ENCODE measurements around the gene GPR15. TPM values are rescaled to one million over a fixed set of nuclear protein-coding genes. Genes with fewer than 3 reads are reported as not detected.

Gene GPR15
- polyA plus RNA-seq, 1 donor from 2014 or later, result not detected

GRCh38 chr3:98514948-98515347 is 16.8 kb upstream of the GPR15 start:
- H3K27me3 ChIP-seq (ENCODE audit: insufficient read depth, low read depth, low read length), result no peaks in the 10 kb centered on the region
- no peaks in the 10 kb centered on the region for H3K9me2 ChIP-seq (ENCODE audit: insufficient read depth, low read length)
- no peak overlapping the region for H2AFZ ChIP-seq (ENCODE audit: low read depth, low read length)
- no peak overlapping the region for H3K4me3 ChIP-seq (ENCODE audit: low read length)
- no peak overlapping the region for H3K4me2 ChIP-seq (ENCODE audit: low read length)
- no peaks in the 10 kb centered on the region for H3K9me3 ChIP-seq (ENCODE audit: low read length)
- H3K79me2 ChIP-seq (replicated peaks; ENCODE audit: insufficient read depth, low read length), result peaks cover 1% of the 10 kb centered on the region
- no peaks in the 10 kb centered on the region for H4K20me1 ChIP-seq (ENCODE audit: insufficient read depth)
- TF ChIP-seq RAD21 (conservative IDR thresholded peaks at IDR 0.05), result no peak
- TF ChIP-seq SMC3 (conservative IDR thresholded peaks at IDR 0.05; ENCODE audit: poor library complexity), result no peak
- TF ChIP-seq TAF1 (IDR thresholded peaks at IDR 0.05; ENCODE audit: low read depth), result no peak
- TF ChIP-seq, protein P1, sequence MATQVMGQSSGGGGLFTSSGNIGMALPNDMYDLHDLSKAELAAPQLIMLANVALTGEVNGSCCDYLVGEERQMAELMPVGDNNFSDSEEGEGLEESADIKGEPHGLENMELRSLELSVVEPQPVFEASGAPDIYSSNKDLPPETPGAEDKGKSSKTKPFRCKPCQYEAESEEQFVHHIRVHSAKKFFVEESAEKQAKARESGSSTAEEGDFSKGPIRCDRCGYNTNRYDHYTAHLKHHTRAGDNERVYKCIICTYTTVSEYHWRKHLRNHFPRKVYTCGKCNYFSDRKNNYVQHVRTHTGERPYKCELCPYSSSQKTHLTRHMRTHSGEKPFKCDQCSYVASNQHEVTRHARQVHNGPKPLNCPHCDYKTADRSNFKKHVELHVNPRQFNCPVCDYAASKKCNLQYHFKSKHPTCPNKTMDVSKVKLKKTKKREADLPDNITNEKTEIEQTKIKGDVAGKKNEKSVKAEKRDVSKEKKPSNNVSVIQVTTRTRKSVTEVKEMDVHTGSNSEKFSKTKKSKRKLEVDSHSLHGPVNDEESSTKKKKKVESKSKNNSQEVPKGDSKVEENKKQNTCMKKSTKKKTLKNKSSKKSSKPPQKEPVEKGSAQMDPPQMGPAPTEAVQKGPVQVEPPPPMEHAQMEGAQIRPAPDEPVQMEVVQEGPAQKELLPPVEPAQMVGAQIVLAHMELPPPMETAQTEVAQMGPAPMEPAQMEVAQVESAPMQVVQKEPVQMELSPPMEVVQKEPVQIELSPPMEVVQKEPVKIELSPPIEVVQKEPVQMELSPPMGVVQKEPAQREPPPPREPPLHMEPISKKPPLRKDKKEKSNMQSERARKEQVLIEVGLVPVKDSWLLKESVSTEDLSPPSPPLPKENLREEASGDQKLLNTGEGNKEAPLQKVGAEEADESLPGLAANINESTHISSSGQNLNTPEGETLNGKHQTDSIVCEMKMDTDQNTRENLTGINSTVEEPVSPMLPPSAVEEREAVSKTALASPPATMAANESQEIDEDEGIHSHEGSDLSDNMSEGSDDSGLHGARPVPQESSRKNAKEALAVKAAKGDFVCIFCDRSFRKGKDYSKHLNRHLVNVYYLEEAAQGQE (IDR thresholded peaks at IDR 0.05; ENCODE audit: borderline replicate concordance), result no peak
- TF ChIP-seq POLR2AphosphoS5 (IDR thresholded peaks at IDR 0.05), result no peak
- TF ChIP-seq MXI1 (conservative IDR thresholded peaks at IDR 0.05; ENCODE audit: poor library complexity, severe bottlenecking), result no peak
- TF ChIP-seq EZH2 (IDR thresholded peaks at IDR 0.05; ENCODE audit: borderline replicate concordance, insufficient read depth, low read length, poor library complexity, severe bottlenecking), result no peak
- TF ChIP-seq EP300 (conservative IDR thresholded peaks at IDR 0.05; ENCODE audit: poor library complexity, severe bottlenecking), result no peak
- no peak for TF ChIP-seq CTCF (IDR thresholded peaks at IDR 0.05; ENCODE audit: poor library complexity, severe bottlenecking)
- peaks cover 4% of the 10 kb centered on the region for H3K36me3 ChIP-seq (ENCODE audit: insufficient read depth, low read length)
- no peaks in the 10 kb centered on the region for H3F3A ChIP-seq (ENCODE audit: insufficient read depth, low read length, poor library complexity, severe bottlenecking)
- no peak overlapping the region for H3K9ac ChIP-seq (ENCODE audit: low read length)
- no peak overlapping the region for H3K27ac ChIP-seq (ENCODE audit: low read length)

DNA sequence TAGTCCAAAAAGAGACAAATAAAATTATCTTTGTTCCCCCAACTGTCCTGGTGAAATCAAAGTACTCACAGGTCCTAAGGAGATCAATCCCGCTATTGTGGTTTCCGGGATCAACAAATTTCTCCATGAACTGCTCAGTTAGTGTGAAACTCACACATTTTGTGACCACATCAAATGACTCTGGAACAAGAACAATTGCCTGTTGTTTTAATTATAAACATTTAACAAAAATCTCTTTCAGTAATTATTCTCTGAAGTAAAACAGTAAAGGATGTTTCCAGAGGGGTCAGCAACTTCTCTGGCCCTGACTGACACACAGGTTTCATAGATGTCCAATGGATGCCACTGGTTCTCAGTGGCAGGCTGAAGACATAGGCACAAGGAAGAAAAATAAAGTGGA is 13.0 kb upstream of the GPR15 start:
- Histone ChIP-seq H3K27me3 (ENCODE audit: insufficient read depth, low read depth, low read length) (no peaks in the 10 kb centered on the region), H3F3A (ENCODE audit: insufficient read depth, low read length, poor library complexity, severe bottlenecking) (no peaks in the 10 kb centered on the region), H3K36me3 (ENCODE audit: insufficient read depth, low read length) (peaks cover 14% of the 10 kb centered on the region), H4K20me1 (ENCODE audit: insufficient read depth) (no peaks in the 10 kb centered on the region), H3K4me3 (ENCODE audit: low read length) (no peak overlapping the region), H3K27ac (ENCODE audit: low read length) (no peak overlapping the region), H3K9me3 (ENCODE audit: low read length) (no peaks in the 10 kb centered on the region), H3K79me2 (replicated peaks; ENCODE audit: insufficient read depth, low read length) (peaks cover 28% of the 10 kb centered on the region), H2AFZ (ENCODE audit: low read depth, low read length) (no peak overlapping the region), H3K9ac (ENCODE audit: low read length) (no peak overlapping the region), H3K4me2 (ENCODE audit: low read length) (no peak overlapping the region), H3K9me2 (ENCODE audit: insufficient read depth, low read length) (no peaks in the 10 kb centered on the region)
- TF ChIP-seq POLR2AphosphoS5 (IDR thresholded peaks at IDR 0.05) (no peak), CTCF (IDR thresholded peaks at IDR 0.05; ENCODE audit: poor library complexity, severe bottlenecking) (no peak), EP300 (conservative IDR thresholded peaks at IDR 0.05; ENCODE audit: poor library complexity, severe bottlenecking) (no peak), MXI1 (conservative IDR thresholded peaks at IDR 0.05; ENCODE audit: poor library complexity, severe bottlenecking) (no peak), SMC3 (conservative IDR thresholded peaks at IDR 0.05; ENCODE audit: poor library complexity) (no peak), TAF1 (IDR thresholded peaks at IDR 0.05; ENCODE audit: low read depth) (no peak), EZH2 (IDR thresholded peaks at IDR 0.05; ENCODE audit: borderline replicate concordance, insufficient read depth, low read length, poor library complexity, severe bottlenecking) (no peak)
- TF ChIP-seq, protein P1 (IDR thresholded peaks at IDR 0.05; ENCODE audit: borderline replicate concordance), result no peak
